Lower leg skin (tissue), 4 donors: ENCODE measurements around the gene TAOK3. TPM values are rescaled to one million over a fixed set of nuclear protein-coding genes. Genes with fewer than 3 reads are reported as not detected.

Experiments
- DNase-seq, 2 donors: peaks; one replicate each; pipeline ENCODE4 v3.0.0-alpha.2; 2019; ENCODE audit warnings: low spot score in 2 of 2
- H3K4me3 ChIP-seq: fragments of 200-600 bp; sonication (generic); 2 replicates; pipeline ENCODE4 v1.5.1; 2017; ENCODE audit warnings: mild to moderate bottlenecking, low read depth; ENCODE audit not compliant: poor library complexity, severe bottlenecking
- CTCF ChIP-seq, 3 donors: fragments of 450-650 bp; IDR thresholded peaks; one replicate each; pipeline ENCODE4 v1.5.1; 2016; ENCODE audit warnings: antibody characterized with exemption in 3 of 3, mild to moderate bottlenecking in 3 of 3, moderate library complexity in 2 of 3
- POLR2A ChIP-seq, 2 donors: fragments of 450-650 bp; IDR thresholded peaks; one replicate each; pipeline ENCODE4 v1.6.1; 2016 to 2017; ENCODE audit warnings: antibody characterized with exemption in 2 of 2, mild to moderate bottlenecking in 1 of 2, moderate library complexity in 1 of 2
- WGBS, 2 donors: methylation state at CpG; one replicate each; pipeline ENCODE4 v1.1.5; 2018; 5-methylcytosine and 5-hydroxymethylcytosine counted together
- intact Hi-C: fragments of 100-400 bp; cut with DNase I; formaldehyde crosslinking; loops from one replicate; pipeline ENCODE4 v1.15.0; 2023; ENCODE audit warnings: low total_unique reads
- total RNA-seq, 4 donors: library from RNA; depleted of rRNA; stranded (reverse); fragments of >200 nt; gene quantifications; one replicate each; pipeline ENCODE4 v1.1.0, GENCODE V29; 2016

Gene TAOK3
- total RNA-seq, 4 donors from 2014 or later: 15.7 to 46.6 (median 24.7) TPM

GRCh38 chr12:118404876-118405521 lies 32.3 kb upstream of the TAOK3 start:
- H3K4me3 ChIP-seq: no peak overlapping the region
- WGBS, 2 donors: 39 to 40% methylated on average over 4 of the region's 4 CpGs
- intact Hi-C loops: loop anchor here (10.0 kb wide), 1 partner anchor 1140 kb away; no protein-coding TSS in a partner anchor
- TF ChIP-seq CTCF (IDR thresholded peaks at IDR 0.05) (peak in 1 of 3 donors; percentile 28), POLR2A (IDR thresholded peaks at IDR 0.05) (no peak)
- DNase-seq: peak in 1 of 2 donors; percentile 28

GRCh38 chr12:118402251-118402650 lies 29.5 kb upstream of the TAOK3 start:
- DNase-seq: no peak
- intact Hi-C loops: loop anchor here (10.0 kb wide), 1 partner anchor 1143 kb away; no protein-coding TSS in a partner anchor
- 68 to 71% methylated on average over 6 of the region's 6 CpGs for WGBS, 2 donors
- TF ChIP-seq POLR2A (IDR thresholded peaks at IDR 0.05): no peak
- no peak for TF ChIP-seq CTCF (IDR thresholded peaks at IDR 0.05)
- no peak overlapping the region for H3K4me3 ChIP-seq

- 83 to 90% methylated on average over 5 of the region's 5 CpGs for WGBS, 2 donors
- H3K4me3 ChIP-seq: no peak overlapping the region
- no peak for DNase-seq
- intact Hi-C loops: no loop called here
- no peak for TF ChIP-seq POLR2A (IDR thresholded peaks at IDR 0.05)
- TF ChIP-seq CTCF (IDR thresholded peaks at IDR 0.05): no peak
Measured at GRCh38 chr12:118398940-118399339, 26.2 kb upstream of the TAOK3 start.

GRCh38 chr12:118398524-118398923 lies 25.8 kb upstream of the TAOK3 start:
- intact Hi-C loops: no loop called here
- WGBS, 2 donors: 85 to 88% methylated on average over 2 of the region's 2 CpGs
- H3K4me3 ChIP-seq: no peak overlapping the region
- no peak for DNase-seq
- no peak for TF ChIP-seq CTCF (IDR thresholded peaks at IDR 0.05)
- TF ChIP-seq POLR2A (IDR thresholded peaks at IDR 0.05): no peak

GRCh38 chr12:118397708-118398440 lies 25.2 kb upstream of the TAOK3 start:
- 87 to 90% methylated on average over 10 of the region's 10 CpGs for WGBS, 2 donors
- intact Hi-C loops: no loop called here
- TF ChIP-seq CTCF (IDR thresholded peaks at IDR 0.05) (no peak), POLR2A (IDR thresholded peaks at IDR 0.05) (no peak)
- DNase-seq: no peak
- H3K4me3 ChIP-seq: no peak overlapping the region
